HG03558 (cell line): ENCODE results near the gene FLNB.

Experiments
- ATAC-seq: cut with Tn5 transposase; IDR thresholded peaks from one replicate; pipeline ENCODE4 v1.9.1; 2021; ENCODE audit warnings: moderate number of reproducible peaks; ENCODE audit not compliant: unreplicated experiment; ENCODE audit errors: extremely low read depth

The FLNB gene

GRCh38 chr3:58122936-58123700, 114.9 kb downstream of the FLNB start:
- ATAC-seq = no peak

DNA sequence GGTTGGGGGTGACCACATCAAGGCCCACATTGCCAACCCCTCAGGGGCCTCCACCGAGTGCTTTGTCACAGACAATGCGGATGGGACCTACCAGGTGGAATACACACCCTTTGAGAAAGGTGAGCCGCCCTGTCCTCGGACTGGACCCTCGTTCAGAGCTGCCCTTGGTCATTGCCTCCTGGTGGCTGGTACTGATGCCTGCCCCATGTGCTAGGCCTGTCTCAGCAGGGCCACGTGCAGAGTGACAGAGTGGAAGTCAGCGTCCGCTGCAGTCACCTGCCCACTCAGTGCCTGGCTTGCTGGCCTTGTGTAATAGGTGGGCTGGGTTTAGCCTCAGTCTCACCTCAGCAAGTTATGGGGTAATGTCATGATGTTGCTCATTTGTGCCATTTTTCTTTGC, 116.2 kb downstream of the FLNB start:
- ATAC-seq = no peak

- no peak for ATAC-seq
Measured at GRCh38 chr3:58129041-58129770, 121.0 kb downstream of the FLNB start.

DNA sequence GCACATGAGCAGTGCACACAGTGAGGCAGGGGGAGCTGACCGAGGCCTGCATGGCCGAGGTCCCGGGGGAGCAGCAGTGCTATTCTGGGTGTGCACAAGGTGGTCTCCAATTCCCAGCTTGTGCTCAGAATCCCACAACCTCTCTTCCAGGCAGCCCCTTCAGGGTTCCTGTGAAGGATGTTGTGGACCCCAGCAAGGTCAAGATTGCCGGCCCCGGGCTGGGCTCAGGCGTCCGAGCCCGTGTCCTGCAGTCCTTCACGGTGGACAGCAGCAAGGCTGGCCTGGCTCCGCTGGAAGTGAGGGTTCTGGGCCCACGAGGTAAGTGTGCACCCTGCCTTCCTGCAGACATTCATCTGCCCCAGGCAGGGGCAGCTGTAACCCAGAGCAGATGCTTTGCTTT, 122.4 kb downstream of the FLNB start:
- ATAC-seq = no peak

GRCh38 chr3:58131101-58131825, 123.0 kb downstream of the FLNB start:
- no peak for ATAC-seq

DNA sequence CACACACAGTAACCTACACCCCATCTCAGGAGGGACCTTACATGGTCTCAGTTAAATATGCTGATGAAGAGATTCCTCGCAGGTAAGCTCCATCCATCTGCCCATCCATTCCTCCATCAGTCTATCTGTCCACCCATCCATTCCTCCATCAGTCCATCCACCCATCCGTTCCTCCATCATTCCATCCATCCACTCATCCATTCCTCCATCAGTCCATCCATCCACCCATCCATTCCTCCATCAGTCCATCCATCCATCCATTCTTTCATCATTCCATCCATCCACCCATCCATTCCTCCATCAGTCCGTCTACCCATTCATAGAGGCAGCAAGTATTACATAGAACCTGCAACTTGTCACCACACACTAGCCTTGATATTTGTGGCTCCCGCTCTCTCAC, 124.6 kb downstream of the FLNB start:
- no peak for ATAC-seq

GRCh38 chr3:58134468-58134867, 126.2 kb downstream of the FLNB start:
- ATAC-seq = no peak

DNA sequence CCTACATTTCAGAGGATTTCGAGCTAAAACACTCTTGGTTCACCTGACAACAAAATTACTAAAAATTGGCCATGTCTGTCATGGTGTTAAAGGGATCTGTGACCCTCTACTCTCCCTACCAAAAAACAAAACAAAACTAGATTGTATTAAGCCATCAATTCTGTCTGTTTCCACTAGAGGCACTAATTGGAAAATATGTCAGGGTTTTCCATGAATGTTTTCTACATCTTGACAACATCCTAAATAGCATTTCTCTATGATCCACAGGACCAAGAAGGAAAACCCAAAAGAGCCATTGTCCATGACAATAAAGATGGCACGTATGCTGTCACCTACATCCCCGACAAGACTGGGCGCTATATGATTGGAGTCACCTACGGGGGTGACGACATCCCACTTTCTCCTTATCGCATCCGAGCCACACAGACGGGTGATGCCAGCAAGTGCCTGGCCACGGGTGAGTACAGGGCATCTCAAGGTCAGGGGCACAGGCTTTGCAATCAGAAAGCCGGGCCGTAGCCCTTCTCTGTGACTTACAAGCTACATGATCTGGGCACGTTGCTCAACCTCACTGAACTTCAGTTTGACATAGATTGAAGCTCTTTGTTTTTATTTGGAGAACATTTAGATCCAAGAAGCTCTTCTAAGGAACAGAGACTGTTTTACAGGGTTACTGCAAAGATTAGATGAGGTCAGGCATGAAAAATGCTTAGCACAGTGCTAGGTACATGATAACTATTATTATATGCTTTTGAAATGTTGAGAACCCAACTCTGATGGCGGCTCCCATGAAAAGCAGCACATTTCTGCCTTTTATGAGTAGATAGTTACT, 127.7 kb downstream of the FLNB start:
- no peak for ATAC-seq

- no peak for ATAC-seq
Measured at GRCh38 chr3:58137306-58137705, 129.1 kb downstream of the FLNB start.

- ATAC-seq = no peak
Measured at GRCh38 chr3:58141766-58142345, 133.6 kb downstream of the FLNB start.

GRCh38 chr3:58143417-58144055, 135.3 kb downstream of the FLNB start:
- ATAC-seq = no peak

- ATAC-seq = no peak
Measured at GRCh38 chr3:58144478-58145325, 136.5 kb downstream of the FLNB start.

- ATAC-seq = no peak
Measured at GRCh38 chr3:58148049-58148448, 139.8 kb downstream of the FLNB start.

GRCh38 chr3:58150130-58150809, 142.0 kb downstream of the FLNB start:
- ATAC-seq = no peak

DNA sequence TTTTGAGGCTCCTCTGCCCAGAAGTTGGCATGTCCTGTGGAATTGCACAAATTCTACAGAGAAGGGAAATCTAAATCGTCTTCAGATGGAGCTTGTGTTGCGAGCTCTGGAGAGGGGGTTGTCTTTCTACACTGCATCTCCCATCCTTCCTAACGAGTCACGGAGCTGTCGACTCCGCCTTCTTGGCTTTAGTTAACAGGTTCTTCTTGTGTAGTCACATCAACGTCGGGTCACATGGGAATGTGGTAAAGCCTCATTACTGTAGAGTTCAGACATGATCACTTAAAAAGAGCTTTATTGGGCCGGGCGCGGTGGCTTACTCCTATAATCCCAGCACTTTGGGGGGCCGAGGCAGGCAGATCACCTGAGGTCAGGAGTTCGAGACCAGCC, 142.6 kb downstream of the FLNB start:
- no peak for ATAC-seq

GRCh38 chr3:58151637-58152036, 143.4 kb downstream of the FLNB start:
- no peak for ATAC-seq

DNA sequence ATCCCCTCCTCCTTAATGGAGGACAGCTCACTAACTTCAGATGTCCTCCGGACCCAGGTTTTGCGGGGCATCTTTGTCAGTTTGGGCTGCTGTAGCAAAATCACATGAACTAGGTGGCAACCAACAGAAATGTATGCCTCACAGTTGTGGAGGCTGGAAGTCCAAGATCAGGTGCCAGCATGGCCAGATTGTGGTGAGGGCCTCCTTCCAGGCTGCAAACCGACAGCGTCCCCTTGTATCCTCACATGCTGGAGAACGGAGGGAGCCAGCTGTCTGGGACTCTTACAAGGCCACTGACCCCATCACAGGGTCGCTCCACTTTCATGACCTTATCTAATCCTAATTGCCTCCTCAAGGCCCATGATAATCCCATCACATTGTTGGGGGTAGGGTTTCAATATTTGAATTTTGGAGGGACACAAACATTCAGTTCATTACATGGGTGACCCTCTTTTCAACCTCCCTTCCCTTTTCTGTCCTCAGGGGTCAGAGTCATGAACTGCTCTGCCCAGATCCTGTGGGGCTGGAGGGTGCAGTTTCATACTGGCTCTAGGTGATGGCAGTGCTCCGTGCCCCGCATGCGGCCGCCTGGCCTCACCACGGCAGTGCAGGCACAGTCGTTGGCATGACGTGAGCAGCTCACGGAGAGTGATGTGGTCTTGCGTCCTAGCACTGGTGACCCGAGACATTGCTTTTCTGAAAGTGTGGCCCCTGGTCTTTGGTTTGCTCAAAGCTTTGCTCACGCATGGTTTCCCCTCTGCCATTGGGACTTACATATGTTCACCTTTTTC, 144.2 kb downstream of the FLNB start:
- ATAC-seq = no peak
